Activated naive CD4-positive, alpha-beta T cell treated with anti-CD3 and anti-CD28 coated beads, Interleukin-2, amount 10 ng/mL, durations not matched to agents 7 days and 5 days (primary cell): ENCODE measurements around the gene RAI2.

ENCODE experiments used
- CTCF ChIA-PET: fragments of 350-600 bp; sonication (Branson Sonifier 250); formaldehyde crosslinking; loops from one replicate; lab custom pipeline; 2021; ENCODE audit warnings: antibody characterized with exemption; lab: Charles Lee
- DNase-seq: peaks from one replicate; pipeline ENCODE4 v3.0.0-alpha.2; 2020
- H3K27ac Mint-ChIP-seq: one replicate; pipeline ENCODE4 v1.8.0; 2021; ENCODE audit warnings: mild to moderate bottlenecking, moderate library complexity, mixed read lengths
- H3K27me3 Mint-ChIP-seq: one replicate; pipeline ENCODE4 v1.8.0; 2021; ENCODE audit warnings: mild to moderate bottlenecking, mixed read lengths
- H3K36me3 Mint-ChIP-seq: one replicate; pipeline ENCODE4 v1.8.0; 2021; ENCODE audit warnings: mixed read lengths
- H3K4me1 Mint-ChIP-seq: one replicate; pipeline ENCODE4 v1.8.0; 2021; ENCODE audit warnings: mixed read lengths
- H3K4me3 Mint-ChIP-seq: one replicate; pipeline ENCODE4 v1.8.0; 2021; ENCODE audit warnings: mild to moderate bottlenecking, moderate library complexity, mixed read lengths
- H3K9me3 Mint-ChIP-seq: one replicate; pipeline ENCODE4 v1.8.0; 2021; ENCODE audit warnings: mixed read lengths

The RAI2 gene

DNA sequence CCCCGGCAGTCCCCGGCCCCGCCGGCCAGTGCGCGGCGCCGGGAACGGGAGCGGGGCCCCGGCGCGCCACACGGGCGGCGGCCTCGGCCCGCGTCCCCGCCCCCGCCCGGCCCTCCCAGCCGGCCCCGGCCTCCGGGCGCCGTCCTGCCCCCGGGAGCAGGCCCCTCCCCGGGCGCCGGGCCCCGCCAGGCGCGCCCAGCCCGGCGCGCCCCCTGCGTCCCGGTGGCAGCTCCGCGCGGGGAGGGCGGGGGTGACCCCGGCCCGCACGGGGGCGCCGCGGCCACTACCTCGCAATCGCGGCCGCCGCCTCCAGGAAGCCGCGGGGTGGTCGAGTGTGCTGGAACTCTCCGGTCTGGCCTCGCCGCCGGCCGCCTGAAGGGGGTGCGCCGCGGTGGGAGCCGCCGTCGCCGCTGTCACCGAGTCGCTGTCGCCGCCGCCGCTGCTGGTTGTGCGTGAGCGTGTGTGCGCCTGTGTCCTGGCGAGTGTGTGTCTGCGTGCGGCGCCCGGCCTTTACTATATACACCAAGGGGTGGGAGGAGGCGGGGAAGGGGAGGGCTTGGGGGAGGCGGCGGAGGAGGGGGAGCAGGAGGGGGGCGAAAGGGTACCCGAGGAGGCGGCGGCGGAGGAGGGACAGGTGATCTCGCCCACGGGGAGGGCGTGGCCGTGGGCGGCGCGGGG lies at the start of gene RAI2:
Gene RAI2 (minus strand): TSS at position 488 of the 678 bp plus-strand sequence. CDS start 59,288 bp downstream, outside the sequence.
- H3K27me3 Mint-ChIP-seq, result peaks cover 76% of the 10 kb centered on the region
- H3K9me3 Mint-ChIP-seq, result no peaks in the 10 kb centered on the region
- CTCF ChIA-PET, result no interaction called here
- peak within 1 kb of the TSS; percentile 54 for H3K4me3 Mint-ChIP-seq
- H3K4me1 Mint-ChIP-seq, result peaks cover 9% of the 10 kb centered on the region
- H3K27ac Mint-ChIP-seq, result no peak within 1 kb of the TSS
- H3K36me3 Mint-ChIP-seq, result no peaks in the 10 kb centered on the region
- peak; percentile 29 for DNase-seq

GRCh38 chrX:17888421-17888820 lies 27.3 kb upstream of the RAI2 start:
- H3K4me3 Mint-ChIP-seq, result no peak overlapping the region
- no peaks in the 10 kb centered on the region for H3K4me1 Mint-ChIP-seq

GRCh38 chrX:17882680-17883079 lies 21.6 kb upstream of the RAI2 start:
- Mint-ChIP-seq H3K36me3 (no peaks in the 10 kb centered on the region), H3K4me1 (no peaks in the 10 kb centered on the region), H3K9me3 (no peaks in the 10 kb centered on the region), H3K27ac (no peak overlapping the region), H3K4me3 (no peak overlapping the region), H3K27me3 (peaks cover 9% of the 10 kb centered on the region)
- CTCF ChIA-PET, result no interaction called here
- no peak for DNase-seq

More at GRCh38 chrX:17888421-17888820, 27.3 kb upstream of the RAI2 start:
- Mint-ChIP-seq H3K9me3 (no peaks in the 10 kb centered on the region), H3K27me3 (peaks cover under 1% of the 10 kb centered on the region), H3K36me3 (no peaks in the 10 kb centered on the region), H3K27ac (no peak overlapping the region)
- no peak for DNase-seq
- CTCF ChIA-PET, result no interaction called here

- Mint-ChIP-seq H3K4me3 (no peak overlapping the region), H3K9me3 (no peaks in the 10 kb centered on the region), H3K36me3 (no peaks in the 10 kb centered on the region), H3K4me1 (no peaks in the 10 kb centered on the region), H3K27ac (no peak overlapping the region), H3K27me3 (peaks cover 6% of the 10 kb centered on the region)
- no peak for DNase-seq
- CTCF ChIA-PET, result no interaction called here
Measured at GRCh38 chrX:17878028-17878670, 17.1 kb upstream of the RAI2 start.

GRCh38 chrX:17876135-17876534 lies 15.0 kb upstream of the RAI2 start:
- no peak for DNase-seq
- Mint-ChIP-seq H3K4me1 (no peaks in the 10 kb centered on the region), H3K27ac (no peak overlapping the region), H3K9me3 (no peaks in the 10 kb centered on the region), H3K36me3 (no peaks in the 10 kb centered on the region), H3K27me3 (no peaks in the 10 kb centered on the region), H3K4me3 (no peak overlapping the region)
- CTCF ChIA-PET, result no interaction called here

DNA sequence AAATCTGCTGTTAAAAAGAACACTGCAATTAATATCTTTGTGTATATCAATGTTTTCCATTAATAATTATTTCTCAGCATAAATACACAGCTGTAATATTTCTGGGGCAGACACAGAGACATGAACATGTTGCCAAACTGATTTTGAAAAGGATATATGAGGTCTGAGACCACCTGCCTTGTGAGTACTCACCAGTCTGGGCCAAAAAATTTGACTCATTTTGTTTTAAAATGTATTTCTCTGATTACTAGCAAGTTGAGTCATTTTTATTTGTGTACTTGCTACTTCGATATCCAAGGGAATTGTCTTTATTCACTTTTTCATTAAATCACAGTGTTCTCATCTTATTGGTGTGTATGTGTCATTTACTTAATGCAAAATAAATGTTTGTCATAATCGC lies 8.5 kb upstream of the RAI2 start:
- H3K27me3 Mint-ChIP-seq, result peaks cover 2% of the 10 kb centered on the region
- H3K4me3 Mint-ChIP-seq, result no peak overlapping the region
- CTCF ChIA-PET, result no interaction called here
- H3K36me3 Mint-ChIP-seq, result no peaks in the 10 kb centered on the region
- no peaks in the 10 kb centered on the region for H3K9me3 Mint-ChIP-seq
- no peaks in the 10 kb centered on the region for H3K4me1 Mint-ChIP-seq
- no peak overlapping the region for H3K27ac Mint-ChIP-seq
- DNase-seq, result no peak

- no peak overlapping the region for H3K27ac Mint-ChIP-seq
- CTCF ChIA-PET, result no interaction called here
- H3K9me3 Mint-ChIP-seq, result no peaks in the 10 kb centered on the region
- peaks cover 71% of the 10 kb centered on the region for H3K27me3 Mint-ChIP-seq
- peaks cover 9% of the 10 kb centered on the region for H3K4me1 Mint-ChIP-seq
- DNase-seq, result no peak
- no peaks in the 10 kb centered on the region for H3K36me3 Mint-ChIP-seq
- H3K4me3 Mint-ChIP-seq, result peak overlapping the region; percentile 45
Measured at GRCh38 chrX:17861489-17862011, 452 bp upstream of the RAI2 start.

- Mint-ChIP-seq H3K27ac (no peak overlapping the region), H3K9me3 (no peaks in the 10 kb centered on the region), H3K36me3 (no peaks in the 10 kb centered on the region), H3K27me3 (peaks cover 79% of the 10 kb centered on the region), H3K4me3 (peak overlapping the region; percentile 54), H3K4me1 (peaks cover 9% of the 10 kb centered on the region)
- CTCF ChIA-PET, result no interaction called here
- DNase-seq, result peak; percentile 21
Measured at GRCh38 chrX:17860179-17860780, 818 bp downstream of the RAI2 start.

- peaks cover 79% of the 10 kb centered on the region for H3K27me3 Mint-ChIP-seq
- peak overlapping the region; percentile 54 for H3K4me3 Mint-ChIP-seq
- CTCF ChIA-PET, result no interaction called here
- H3K36me3 Mint-ChIP-seq, result no peaks in the 10 kb centered on the region
- peaks cover 9% of the 10 kb centered on the region for H3K4me1 Mint-ChIP-seq
- peak; percentile 23 for DNase-seq
- no peak overlapping the region for H3K27ac Mint-ChIP-seq
- H3K9me3 Mint-ChIP-seq, result no peaks in the 10 kb centered on the region
Measured at GRCh38 chrX:17859609-17860178, 1.4 kb downstream of the RAI2 start.

DNA sequence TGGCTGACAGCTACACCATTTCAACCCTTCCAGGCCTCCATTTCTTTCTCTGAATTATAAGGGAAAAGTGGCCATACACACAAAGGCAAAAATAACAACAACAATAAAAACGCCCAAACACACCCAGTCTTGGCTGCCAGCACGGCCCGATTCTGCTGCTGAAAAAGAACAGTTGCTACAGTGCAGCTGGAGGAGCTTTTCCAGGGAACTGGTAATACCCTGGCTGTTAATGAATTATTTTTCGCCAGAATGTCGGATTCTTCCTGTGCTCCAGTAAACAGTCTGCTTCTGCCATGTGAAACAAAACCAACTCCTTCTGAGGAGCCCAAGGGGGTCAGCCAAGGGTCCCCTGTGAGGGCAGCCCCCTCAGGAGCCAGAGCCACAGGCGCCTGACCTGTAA lies 6.6 kb downstream of the RAI2 start:
- Mint-ChIP-seq H3K27me3 (peaks cover 35% of the 10 kb centered on the region), H3K9me3 (no peaks in the 10 kb centered on the region), H3K4me1 (peaks cover 3% of the 10 kb centered on the region), H3K27ac (no peak overlapping the region), H3K36me3 (no peaks in the 10 kb centered on the region), H3K4me3 (no peak overlapping the region)
- CTCF ChIA-PET, result no interaction called here
- DNase-seq, result no peak

GRCh38 chrX:17854069-17854468 lies 7.0 kb downstream of the RAI2 start:
- H3K4me1 Mint-ChIP-seq, result no peaks in the 10 kb centered on the region
- no peaks in the 10 kb centered on the region for H3K36me3 Mint-ChIP-seq
- H3K9me3 Mint-ChIP-seq, result no peaks in the 10 kb centered on the region
- H3K27ac Mint-ChIP-seq, result no peak overlapping the region
- DNase-seq, result no peak
- H3K4me3 Mint-ChIP-seq, result no peak overlapping the region
- H3K27me3 Mint-ChIP-seq, result peaks cover 30% of the 10 kb centered on the region
- CTCF ChIA-PET, result no interaction called here

- Mint-ChIP-seq H3K36me3 (no peaks in the 10 kb centered on the region), H3K27me3 (peaks cover 12% of the 10 kb centered on the region), H3K4me3 (no peak overlapping the region), H3K27ac (no peak overlapping the region), H3K4me1 (no peaks in the 10 kb centered on the region), H3K9me3 (no peaks in the 10 kb centered on the region)
- no peak for DNase-seq
- CTCF ChIA-PET, result no interaction called here
Measured at GRCh38 chrX:17851874-17852273, 9.2 kb downstream of the RAI2 start.

GRCh38 chrX:17848545-17849265 lies 12.4 kb downstream of the RAI2 start:
- H3K4me3 Mint-ChIP-seq, result no peak overlapping the region
- CTCF ChIA-PET, result no interaction called here
- DNase-seq, result no peak
- H3K36me3 Mint-ChIP-seq, result no peaks in the 10 kb centered on the region
- H3K27ac Mint-ChIP-seq, result no peak overlapping the region
- H3K27me3 Mint-ChIP-seq, result no peaks in the 10 kb centered on the region
- no peaks in the 10 kb centered on the region for H3K9me3 Mint-ChIP-seq
- no peaks in the 10 kb centered on the region for H3K4me1 Mint-ChIP-seq

DNA sequence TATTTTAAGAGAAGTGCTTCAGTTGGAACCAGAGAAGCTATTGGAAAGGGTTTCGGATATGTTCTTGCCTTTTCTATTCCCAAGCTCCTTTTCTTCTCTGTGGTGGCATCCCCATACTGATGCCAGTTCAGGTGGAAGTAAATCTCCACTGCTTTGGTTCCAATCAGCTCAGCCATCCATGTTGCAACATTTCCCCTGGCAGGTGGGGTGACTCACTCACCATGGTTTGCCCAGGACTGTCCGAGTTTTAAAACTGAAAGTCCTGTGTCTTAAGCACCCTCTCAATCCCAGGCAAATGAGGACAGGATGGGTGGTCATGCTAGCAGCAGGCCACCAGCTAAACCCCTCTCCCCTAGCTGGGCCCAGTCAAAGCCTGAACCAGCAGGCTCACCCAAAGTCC lies 15.1 kb downstream of the RAI2 start:
- H3K9me3 Mint-ChIP-seq, result no peaks in the 10 kb centered on the region
- H3K27me3 Mint-ChIP-seq, result peaks cover 7% of the 10 kb centered on the region

More for the DNA sequence above, 15.1 kb downstream of the RAI2 start:
- DNase-seq, result no peak
- CTCF ChIA-PET, result no interaction called here
- H3K27ac Mint-ChIP-seq, result no peak overlapping the region
- no peaks in the 10 kb centered on the region for H3K36me3 Mint-ChIP-seq
- H3K4me1 Mint-ChIP-seq, result no peaks in the 10 kb centered on the region
- no peak overlapping the region for H3K4me3 Mint-ChIP-seq
